ENCODE data around the gene KLHDC3. TPM values are rescaled to one million over a fixed set of nuclear protein-coding genes. Genes with fewer than 3 reads are reported as not detected.

Gene KLHDC3
- total and polyA plus RNA-seq, 2 experiments from 2014 or later: 88.2 to 184 TPM

- TF ChIP-seq, protein P1, sequence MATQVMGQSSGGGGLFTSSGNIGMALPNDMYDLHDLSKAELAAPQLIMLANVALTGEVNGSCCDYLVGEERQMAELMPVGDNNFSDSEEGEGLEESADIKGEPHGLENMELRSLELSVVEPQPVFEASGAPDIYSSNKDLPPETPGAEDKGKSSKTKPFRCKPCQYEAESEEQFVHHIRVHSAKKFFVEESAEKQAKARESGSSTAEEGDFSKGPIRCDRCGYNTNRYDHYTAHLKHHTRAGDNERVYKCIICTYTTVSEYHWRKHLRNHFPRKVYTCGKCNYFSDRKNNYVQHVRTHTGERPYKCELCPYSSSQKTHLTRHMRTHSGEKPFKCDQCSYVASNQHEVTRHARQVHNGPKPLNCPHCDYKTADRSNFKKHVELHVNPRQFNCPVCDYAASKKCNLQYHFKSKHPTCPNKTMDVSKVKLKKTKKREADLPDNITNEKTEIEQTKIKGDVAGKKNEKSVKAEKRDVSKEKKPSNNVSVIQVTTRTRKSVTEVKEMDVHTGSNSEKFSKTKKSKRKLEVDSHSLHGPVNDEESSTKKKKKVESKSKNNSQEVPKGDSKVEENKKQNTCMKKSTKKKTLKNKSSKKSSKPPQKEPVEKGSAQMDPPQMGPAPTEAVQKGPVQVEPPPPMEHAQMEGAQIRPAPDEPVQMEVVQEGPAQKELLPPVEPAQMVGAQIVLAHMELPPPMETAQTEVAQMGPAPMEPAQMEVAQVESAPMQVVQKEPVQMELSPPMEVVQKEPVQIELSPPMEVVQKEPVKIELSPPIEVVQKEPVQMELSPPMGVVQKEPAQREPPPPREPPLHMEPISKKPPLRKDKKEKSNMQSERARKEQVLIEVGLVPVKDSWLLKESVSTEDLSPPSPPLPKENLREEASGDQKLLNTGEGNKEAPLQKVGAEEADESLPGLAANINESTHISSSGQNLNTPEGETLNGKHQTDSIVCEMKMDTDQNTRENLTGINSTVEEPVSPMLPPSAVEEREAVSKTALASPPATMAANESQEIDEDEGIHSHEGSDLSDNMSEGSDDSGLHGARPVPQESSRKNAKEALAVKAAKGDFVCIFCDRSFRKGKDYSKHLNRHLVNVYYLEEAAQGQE (IDR thresholded peaks at IDR 0.05; ENCODE audit: unreplicated experiment): no peak
- TF ChIP-seq STAT1 (IDR thresholded peaks at IDR 0.05; ENCODE audit: unreplicated experiment) (no peak), JUNB (IDR thresholded peaks at IDR 0.05; ENCODE audit: unreplicated experiment) (no peak), ZNF331 (CRISPR knock-in tag; IDR thresholded peaks at IDR 0.05; ENCODE audit: low read depth) (no peak), ZNF114 (CRISPR knock-in tag; IDR thresholded peaks at IDR 0.05) (no peak), EZH2 (IDR thresholded peaks at IDR 0.05; ENCODE audit: low read depth, unreplicated experiment) (no peak)
Observed at GRCh38 chr6:43060034-43060754, 46.1 kb downstream of the KLHDC3 start (continued).

DNA sequence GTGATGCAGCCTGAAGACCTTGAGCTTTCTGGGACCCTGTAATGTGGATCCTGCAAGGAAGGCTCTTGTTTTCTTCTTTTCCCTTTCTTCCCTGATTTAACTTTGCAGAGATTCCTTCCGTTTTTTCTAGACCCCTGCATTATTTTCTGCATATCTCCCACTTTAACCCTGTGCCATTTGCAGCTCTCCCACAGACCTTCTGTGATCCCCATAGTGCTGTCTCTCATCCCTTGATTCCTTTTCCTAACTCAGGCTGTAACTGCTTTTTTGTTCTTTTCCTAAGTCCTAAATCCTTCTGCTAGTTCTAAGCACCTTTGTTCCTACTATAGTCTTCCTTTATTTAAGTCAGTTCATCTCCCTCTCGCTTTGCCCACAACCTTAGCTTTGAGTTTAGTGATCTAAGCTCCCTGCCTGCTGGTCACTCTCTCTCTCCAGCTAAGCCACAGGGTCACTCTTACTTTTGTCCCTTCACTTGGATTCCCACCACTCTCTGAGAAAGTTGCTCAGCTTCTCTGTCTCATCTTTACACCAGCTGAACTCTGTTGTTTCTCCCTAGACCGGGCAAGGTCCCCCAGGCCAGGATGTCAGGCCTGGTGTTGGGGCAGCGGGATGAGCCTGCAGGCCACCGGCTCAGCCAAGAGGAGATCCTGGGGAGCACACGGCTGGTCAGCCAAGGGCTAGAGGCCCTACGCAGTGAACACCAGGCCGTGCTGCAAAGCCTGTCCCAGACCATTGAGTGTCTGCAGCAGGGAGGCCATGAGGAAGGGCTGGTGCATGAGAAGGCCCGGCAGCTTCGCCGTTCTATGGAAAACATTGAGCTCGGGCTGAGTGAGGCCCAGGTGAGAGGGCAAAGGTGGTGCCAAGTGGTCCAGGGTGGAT, 46.9 kb downstream of the KLHDC3 start:
- Mint-ChIP-seq H3K4me3 (peak overlapping the region; percentile 97), H3K9me3 (no peaks in the 10 kb centered on the region; the same call in 2 of the 3 replicates), H3K4me1 (peaks cover 20% of the 10 kb centered on the region), H3K27me3 (ENCODE audit: insufficient read depth, low read depth, poor library complexity) (peaks cover 14% of the 10 kb centered on the region), H3K27ac (peak overlapping the region; percentile 1; the same call in 1 of the 2 replicates), H3K36me3 (ENCODE audit: low read depth) (peaks cover 15% of the 10 kb centered on the region)
- Histone ChIP-seq H3K4me1 (ENCODE audit: insufficient read depth) (peaks cover 9% of the 10 kb centered on the region), H3F3A (replicated peaks; ENCODE audit: low read depth) (peaks cover 8% of the 10 kb centered on the region), H3K27me3 (ENCODE audit: insufficient read depth) (no peaks in the 10 kb centered on the region), H4K20me1 (replicated peaks; ENCODE audit: insufficient read depth) (no peaks in the 10 kb centered on the region), H3K4me3 (peak overlapping the region; percentile 100; the same call in 1 of the 2 replicates), H3K79me2 (replicated peaks; ENCODE audit: insufficient read depth) (peaks cover 28% of the 10 kb centered on the region), H3K27ac (ENCODE audit: low read depth) (no peak overlapping the region), H3K4me2 (peak overlapping the region; percentile 90), H3K36me3 (ENCODE audit: insufficient read depth) (peaks cover 5% of the 10 kb centered on the region; the same call in 1 of the 2 replicates), H2AFZ (no peak overlapping the region), H3K9me2 (ENCODE audit: insufficient read depth) (no peaks in the 10 kb centered on the region)
- ATAC-seq (no peak), DNase-seq (ENCODE audit: low spot score) (no peak)
- TF ChIP-seq NANOG (IDR thresholded peaks at IDR 0.05; ENCODE audit: borderline replicate concordance) (no peak), JUNB (IDR thresholded peaks at IDR 0.05; ENCODE audit: unreplicated experiment) (no peak), CREB1 (CRISPR knock-in tag; IDR thresholded peaks at IDR 0.05; ENCODE audit: low read depth) (no peak), ZNF114 (CRISPR knock-in tag; IDR thresholded peaks at IDR 0.05) (no peak), EZH2 (IDR thresholded peaks at IDR 0.05; ENCODE audit: low read depth, unreplicated experiment) (no peak), ZNF462 (CRISPR knock-in tag; IDR thresholded peaks at IDR 0.05) (no peak), CTCF (conservative IDR thresholded peaks at IDR 0.05; ENCODE audit: low read depth in 2 of 2) (no peak)
